Immature natural killer cell (primary cell): ENCODE results near the gene CDK11B. TPM values are rescaled to one million over a fixed set of nuclear protein-coding genes. Genes with fewer than 3 reads are reported as not detected.

Experiments used
- DNase-seq, 3 donors: peaks; one replicate each; pipeline ENCODE4 v3.0.0; 2022; ENCODE audit warnings: mixed read lengths in 1 of 3
- H3K27ac Mint-ChIP-seq, 6 donors: one replicate each; pipeline ENCODE4 v1.8.0; 2020; ENCODE audit warnings: mixed read lengths in 6 of 6, mild to moderate bottlenecking in 5 of 6, inconsistent platforms in 4 of 6, moderate library complexity in 3 of 6
- H3K27me3 Mint-ChIP-seq, 3 donors: one replicate each; pipeline ENCODE4 v1.8.0; 2020 to 2021; ENCODE audit warnings: low read depth in 3 of 3, mild to moderate bottlenecking in 3 of 3, mixed read lengths in 3 of 3, moderate library complexity in 3 of 3, inconsistent platforms in 1 of 3
- H3K36me3 Mint-ChIP-seq, 3 donors: one replicate each; pipeline ENCODE4 v1.8.0; 2020; ENCODE audit warnings: mixed read lengths in 3 of 3, inconsistent platforms in 2 of 3, mild to moderate bottlenecking in 2 of 3
- H3K4me1 Mint-ChIP-seq, 2 donors: one replicate each; pipeline ENCODE4 v1.8.0; 2020; ENCODE audit warnings: inconsistent platforms in 2 of 2, mild to moderate bottlenecking in 2 of 2, mixed read lengths in 2 of 2, moderate library complexity in 1 of 2
- H3K4me3 Mint-ChIP-seq, 5 donors: one replicate each; pipeline ENCODE4 v1.8.0; 2020; ENCODE audit warnings: mild to moderate bottlenecking in 5 of 5, mixed read lengths in 5 of 5, inconsistent platforms in 3 of 5, moderate library complexity in 3 of 5
- H3K9me3 Mint-ChIP-seq, 6 donors: one replicate each; pipeline ENCODE4 v1.8.0; 2020; ENCODE audit warnings: mild to moderate bottlenecking in 6 of 6, mixed read lengths in 6 of 6, inconsistent platforms in 4 of 6, moderate library complexity in 3 of 6
- polyA plus RNA-seq, 3 donors: library from polyadenylated mRNA; unstranded; fragments of 300-500 nt; fragmentation: Illumina TruSeq; gene quantifications; one replicate each; pipeline ENCODE4 v1.2.3, GENCODE V29; 2021

CDK11B gene
- polyA plus RNA-seq, 3 donors from 2014 or later = 4.8 to 25.0 (median 8.1) TPM

- no peaks in the 10 kb centered on the region for H3K9me3 Mint-ChIP-seq
- no peak overlapping the region for H3K4me3 Mint-ChIP-seq
- peaks cover 0 to 21% (median 2%) of the 10 kb centered on the region in 3 donors for H3K27me3 Mint-ChIP-seq
- no peak overlapping the region for H3K27ac Mint-ChIP-seq
- no peak for DNase-seq
- H3K4me1 Mint-ChIP-seq = peaks cover 0 to 24% of the 10 kb centered on the region in 2 donors
- no peaks in the 10 kb centered on the region for H3K36me3 Mint-ChIP-seq
These were observed 35.0 kb downstream of the CDK11B start for GRCh38 chr1:1623631-1624442.

- H3K9me3 Mint-ChIP-seq = no peaks in the 10 kb centered on the region
- H3K4me3 Mint-ChIP-seq = no peak overlapping the region
- DNase-seq = no peak
- H3K27me3 Mint-ChIP-seq = peaks cover 0 to 15% (median 2%) of the 10 kb centered on the region in 3 donors
- H3K4me1 Mint-ChIP-seq = peaks cover 0 to 24% of the 10 kb centered on the region in 2 donors
- peak overlapping the region in 1 of 6 donors; percentile 63 for H3K27ac Mint-ChIP-seq
- H3K36me3 Mint-ChIP-seq = no peaks in the 10 kb centered on the region
These were observed 35.6 kb downstream of the CDK11B start for GRCh38 chr1:1623181-1623630.

DNA sequence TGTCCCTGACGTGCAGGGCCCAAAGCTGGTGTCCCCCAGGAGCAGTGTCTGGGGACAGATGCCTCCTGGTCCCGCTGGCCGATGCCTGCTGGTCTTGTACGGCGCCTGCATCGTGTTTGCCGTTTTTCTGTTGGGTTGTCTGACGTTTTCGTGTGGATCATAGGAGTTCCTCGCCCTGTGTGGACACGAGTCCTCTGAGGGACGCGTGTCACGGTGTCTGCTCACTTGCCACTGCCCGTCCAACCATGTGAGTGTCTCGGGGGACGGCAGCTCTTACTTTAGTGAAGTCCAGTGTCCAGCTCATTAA, 36.1 kb downstream of the CDK11B start:
- Mint-ChIP-seq H3K27ac (peak overlapping the region in 5 of 6 donors; percentile 32 to 67 (median 62)), H3K27me3 (peaks cover under 1 to 11% (median 2%) of the 10 kb centered on the region in 3 donors), H3K4me1 (peaks cover 0 to 22% of the 10 kb centered on the region in 2 donors), H3K4me3 (peak overlapping the region in 1 of 5 donors; percentile 27), H3K9me3 (no peaks in the 10 kb centered on the region), H3K36me3 (no peaks in the 10 kb centered on the region)
- no peak for DNase-seq

DNA sequence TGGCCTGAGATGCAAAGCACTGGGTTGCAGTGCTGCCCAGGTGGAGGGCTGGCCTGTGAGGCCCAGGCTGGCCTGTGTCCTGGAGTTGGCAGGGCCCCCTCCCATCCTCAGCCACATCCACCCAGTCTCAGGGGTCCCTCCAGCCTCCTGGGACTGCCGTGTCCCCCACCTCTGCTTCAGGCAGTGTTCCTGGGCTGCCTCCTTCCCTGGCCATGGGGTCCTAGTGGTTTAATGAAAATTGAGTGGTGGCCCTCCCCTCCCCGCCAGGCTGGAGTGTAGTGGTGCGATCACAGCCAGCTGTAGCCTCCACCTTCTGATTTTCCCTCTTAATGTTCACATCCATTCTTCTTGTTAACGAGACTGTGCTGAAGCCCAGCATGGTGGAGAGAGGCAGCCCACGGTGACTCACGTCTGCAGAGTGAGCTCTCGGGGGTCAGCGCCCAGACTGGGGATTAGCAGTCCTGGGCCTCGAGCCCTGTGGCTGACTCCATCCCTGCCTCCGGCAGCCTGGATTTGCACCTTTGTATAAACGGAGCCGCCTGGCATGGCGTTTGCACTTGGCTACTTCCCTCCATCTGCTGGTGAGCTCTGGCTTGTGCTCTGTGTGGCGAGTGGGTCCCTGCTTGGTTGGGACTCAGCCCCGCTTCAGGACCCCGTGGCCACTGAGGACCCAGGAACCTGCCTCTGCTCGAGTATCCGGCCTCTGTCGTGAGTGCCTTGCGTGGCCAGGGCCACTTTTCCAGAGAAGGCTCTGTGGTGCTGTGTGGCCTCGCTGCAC, 36.6 kb downstream of the CDK11B start:
- Mint-ChIP-seq H3K4me3 (no peak overlapping the region), H3K9me3 (no peaks in the 10 kb centered on the region), H3K4me1 (peaks cover 4 to 27% of the 10 kb centered on the region in 2 donors), H3K36me3 (no peaks in the 10 kb centered on the region), H3K27ac (peak overlapping the region in 2 of 6 donors; percentile 57 to 63), H3K27me3 (peaks cover 3 to 14% (median 6%) of the 10 kb centered on the region in 3 donors)
- DNase-seq = no peak

GRCh38 chr1:1621173-1622009, 37.4 kb downstream of the CDK11B start:
- Mint-ChIP-seq H3K4me1 (peaks cover 7 to 30% of the 10 kb centered on the region in 2 donors), H3K27ac (no peak overlapping the region), H3K4me3 (no peak overlapping the region), H3K36me3 (no peaks in the 10 kb centered on the region), H3K9me3 (no peaks in the 10 kb centered on the region), H3K27me3 (peaks cover 8 to 19% (median 9%) of the 10 kb centered on the region in 3 donors)
- DNase-seq = no peak

GRCh38 chr1:1620433-1621139, 38.2 kb downstream of the CDK11B start:
- no peak for DNase-seq
- H3K4me1 Mint-ChIP-seq = peaks cover 7 to 25% of the 10 kb centered on the region in 2 donors
- peaks cover 7 to 23% (median 9%) of the 10 kb centered on the region in 3 donors for H3K27me3 Mint-ChIP-seq
- H3K27ac Mint-ChIP-seq = no peak overlapping the region
- no peaks in the 10 kb centered on the region for H3K9me3 Mint-ChIP-seq
- H3K36me3 Mint-ChIP-seq = no peaks in the 10 kb centered on the region
- peak overlapping the region in 1 of 5 donors; percentile 3 for H3K4me3 Mint-ChIP-seq

DNA sequence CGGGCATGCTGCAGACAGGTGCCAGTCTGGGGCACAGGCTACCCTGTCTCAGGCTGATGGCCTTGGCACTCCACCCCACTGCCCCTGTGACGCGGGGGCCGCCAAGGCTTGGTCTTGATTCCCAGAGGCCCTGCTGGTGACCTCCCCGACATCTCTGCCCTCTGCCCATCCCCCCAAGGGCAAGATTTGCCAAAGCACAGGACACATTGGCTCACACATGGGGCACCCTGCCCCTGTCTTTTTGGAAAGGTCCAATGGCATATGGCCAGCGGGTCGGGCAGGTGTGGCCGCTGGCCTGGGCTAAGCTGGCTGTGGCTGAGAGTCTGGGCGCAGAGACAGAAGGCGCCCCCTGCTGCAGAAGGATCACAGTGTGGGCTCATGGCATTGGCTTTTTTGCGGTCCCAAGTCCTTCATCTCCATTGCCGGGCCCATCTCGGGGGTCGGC, 38.9 kb downstream of the CDK11B start:
- no peak for DNase-seq
- Mint-ChIP-seq H3K4me1 (peaks cover 9 to 26% of the 10 kb centered on the region in 2 donors), H3K27ac (no peak overlapping the region), H3K9me3 (no peaks in the 10 kb centered on the region), H3K27me3 (peaks cover 10 to 28% (median 12%) of the 10 kb centered on the region in 3 donors), H3K4me3 (no peak overlapping the region), H3K36me3 (no peaks in the 10 kb centered on the region)

- Mint-ChIP-seq H3K9me3 (no peaks in the 10 kb centered on the region), H3K4me3 (peak overlapping the region in 1 of 5 donors; percentile 36), H3K4me1 (peaks cover 23 to 38% of the 10 kb centered on the region in 2 donors), H3K27ac (no peak overlapping the region), H3K36me3 (no peaks in the 10 kb centered on the region), H3K27me3 (peaks cover 13 to 35% (median 17%) of the 10 kb centered on the region in 3 donors)
- DNase-seq = no peak
These were observed 40.3 kb downstream of the CDK11B start for GRCh38 chr1:1618396-1619068.

DNA sequence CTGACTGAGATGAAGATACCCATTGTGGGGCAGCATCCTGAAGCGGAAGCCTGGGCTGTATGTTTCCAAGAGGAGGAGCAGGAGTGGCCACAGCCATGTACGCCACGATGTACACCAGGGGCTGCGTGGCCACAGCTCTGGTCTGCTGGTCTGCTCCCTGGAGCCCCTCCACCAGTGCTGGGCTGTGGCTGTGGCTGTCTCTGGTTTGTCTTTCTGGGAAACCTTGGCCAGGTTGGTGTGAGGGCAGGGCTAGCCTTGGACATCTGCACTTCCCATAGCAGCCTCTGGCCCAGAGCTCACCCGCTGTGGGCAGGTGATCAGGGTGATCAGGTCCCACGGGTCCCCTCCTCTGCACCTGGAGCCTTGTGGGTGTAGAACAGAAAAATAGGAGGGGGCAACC, 40.9 kb downstream of the CDK11B start:
- H3K36me3 Mint-ChIP-seq = no peaks in the 10 kb centered on the region
- peaks cover 13 to 35% (median 18%) of the 10 kb centered on the region in 3 donors for H3K27me3 Mint-ChIP-seq
- no peaks in the 10 kb centered on the region for H3K9me3 Mint-ChIP-seq
- peak overlapping the region in 2 of 6 donors; percentile 71 to 76 for H3K27ac Mint-ChIP-seq
- H3K4me1 Mint-ChIP-seq = peaks cover 25 to 39% of the 10 kb centered on the region in 2 donors
- no peak for DNase-seq
- peak overlapping the region in 2 of 5 donors; percentile 79 to 82 for H3K4me3 Mint-ChIP-seq

- H3K9me3 Mint-ChIP-seq = no peaks in the 10 kb centered on the region
- peak overlapping the region in 5 of 6 donors; percentile 26 to 81 (median 71) for H3K27ac Mint-ChIP-seq
- H3K36me3 Mint-ChIP-seq = no peaks in the 10 kb centered on the region
- H3K27me3 Mint-ChIP-seq = peaks cover 13 to 34% (median 18%) of the 10 kb centered on the region in 3 donors
- peaks cover 25 to 35% of the 10 kb centered on the region in 2 donors for H3K4me1 Mint-ChIP-seq
- H3K4me3 Mint-ChIP-seq = peak overlapping the region; percentile 71 to 82 (median 80)
- DNase-seq = no peak
These were observed 41.3 kb downstream of the CDK11B start for GRCh38 chr1:1617516-1617915.

GRCh38 chr1:1616838-1617237, 42.0 kb downstream of the CDK11B start:
- peak overlapping the region in 5 of 6 donors; percentile 61 to 81 (median 71) for H3K27ac Mint-ChIP-seq
- no peak for DNase-seq
- H3K4me3 Mint-ChIP-seq = peak overlapping the region; percentile 71 to 82 (median 80)
- H3K27me3 Mint-ChIP-seq = peaks cover 13 to 31% (median 18%) of the 10 kb centered on the region in 3 donors
- H3K9me3 Mint-ChIP-seq = no peaks in the 10 kb centered on the region
- H3K36me3 Mint-ChIP-seq = peaks cover 0 to 4% (median 0%) of the 10 kb centered on the region in 3 donors
- peaks cover 30 to 36% of the 10 kb centered on the region in 2 donors for H3K4me1 Mint-ChIP-seq
